ENCODE measurements around the gene PIK3C2B.

The PIK3C2B gene

GRCh38 chr1:204479387-204480136, 15.0 kb downstream of the PIK3C2B start:
- no peak for DNase-seq (ENCODE audit: low read depth)

- no peak for DNase-seq (ENCODE audit: low read depth)
These were observed 15.7 kb downstream of the PIK3C2B start for GRCh38 chr1:204478921-204479320.

- no peak for DNase-seq (ENCODE audit: low read depth)
These were observed 16.3 kb downstream of the PIK3C2B start for GRCh38 chr1:204478172-204478899.

- peak; percentile 10 for DNase-seq (ENCODE audit: low read depth)
These were observed 17.4 kb downstream of the PIK3C2B start for GRCh38 chr1:204477036-204477740.

GRCh38 chr1:204476563-204476962, 18.0 kb downstream of the PIK3C2B start:
- no peak for DNase-seq (ENCODE audit: low read depth)

- DNase-seq (ENCODE audit: low read depth): no peak
These were observed 18.8 kb downstream of the PIK3C2B start for GRCh38 chr1:204475656-204476432.

GRCh38 chr1:204473400-204473965, 21.1 kb downstream of the PIK3C2B start:
- no peak for DNase-seq (ENCODE audit: low read depth)

- no peak for DNase-seq (ENCODE audit: low read depth)
These were observed 21.9 kb downstream of the PIK3C2B start for GRCh38 chr1:204472660-204473059.

- DNase-seq (ENCODE audit: low read depth): no peak
These were observed 22.9 kb downstream of the PIK3C2B start for GRCh38 chr1:204471687-204472086.

- no peak for DNase-seq (ENCODE audit: low read depth)
These were observed 25.3 kb downstream of the PIK3C2B start for GRCh38 chr1:204469304-204469703.

GRCh38 chr1:204468766-204469302, 25.8 kb downstream of the PIK3C2B start:
- no peak for DNase-seq (ENCODE audit: low read depth)

GRCh38 chr1:204468206-204468605, 26.4 kb downstream of the PIK3C2B start:
- DNase-seq (ENCODE audit: low read depth): no peak

- no peak for DNase-seq (ENCODE audit: low read depth)
These were observed 27.9 kb downstream of the PIK3C2B start for GRCh38 chr1:204466416-204467405.

- no peak for DNase-seq (ENCODE audit: low read depth)
These were observed 28.8 kb downstream of the PIK3C2B start for GRCh38 chr1:204465546-204466415.

- no peak for DNase-seq (ENCODE audit: low read depth)
These were observed 29.9 kb downstream of the PIK3C2B start for GRCh38 chr1:204464701-204465100.

- DNase-seq (ENCODE audit: low read depth): no peak
These were observed 30.4 kb downstream of the PIK3C2B start for GRCh38 chr1:204464187-204464631.

- DNase-seq (ENCODE audit: low read depth): no peak
These were observed 31.2 kb downstream of the PIK3C2B start for GRCh38 chr1:204463125-204464060.

- DNase-seq (ENCODE audit: low read depth): no peak
These were observed 32.4 kb downstream of the PIK3C2B start for GRCh38 chr1:204462229-204462561.
